22Rv1 (cell line): ENCODE results near the gene OSBPL3.

Experiments
- CTCF ChIP-seq: fragments of 450-650 bp; IDR thresholded peaks from 2 replicates; pipeline ENCODE4 v1.5.1; 2017; ENCODE audit warnings: mild to moderate bottlenecking
- ZFX ChIP-seq: fragments of 450-650 bp; IDR thresholded peaks from 2 replicates; pipeline ENCODE4 v1.6.1; 2017; ENCODE audit warnings: antibody characterized with exemption, borderline replicate concordance

DNA sequence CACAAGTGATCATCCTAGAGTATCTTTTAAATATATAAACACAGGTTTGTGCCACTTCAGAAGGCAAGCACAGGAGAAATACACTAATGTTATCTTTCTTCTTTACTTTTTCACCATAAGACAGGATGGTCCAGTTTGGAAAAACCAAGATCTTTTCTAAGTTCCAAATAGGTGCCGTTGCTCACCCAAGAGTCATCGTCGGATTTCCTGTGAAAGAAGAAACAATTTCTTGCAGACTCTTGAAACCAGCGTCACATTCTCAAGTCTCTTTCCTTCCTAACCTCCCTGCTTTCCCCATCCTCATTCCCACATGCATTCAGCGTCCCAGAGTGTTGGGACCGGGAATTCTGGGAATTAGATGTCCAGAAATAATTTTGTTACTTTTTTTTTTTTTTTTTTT lies 179.9 kb downstream of the OSBPL3 start:
- TF ChIP-seq CTCF (no peak), ZFX (no peak)
